Endothelial cell (in vitro differentiated cells): ENCODE data around the gene DISP3. TPM values are rescaled to one million over a fixed set of nuclear protein-coding genes. Genes with fewer than 3 reads are reported as not detected.

ENCODE experiments used
- DNase-seq: peaks from one replicate; pipeline ENCODE4 v3.0.0; 2021; ENCODE audit warnings: low spot score
- H3K27ac Mint-ChIP-seq: one replicate; pipeline ENCODE4 v1.8.0; 2021; ENCODE audit warnings: mixed read lengths, inconsistent platforms; ENCODE audit not compliant: unreplicated experiment
- H3K27me3 Mint-ChIP-seq: one replicate; pipeline ENCODE4 v1.8.0; 2021; ENCODE audit warnings: mild to moderate bottlenecking, moderate library complexity, mixed read lengths, inconsistent platforms; ENCODE audit not compliant: unreplicated experiment
- H3K36me3 Mint-ChIP-seq: one replicate; pipeline ENCODE4 v1.8.0; 2021; ENCODE audit warnings: mild to moderate bottlenecking, low read depth, mixed read lengths, inconsistent platforms; ENCODE audit not compliant: unreplicated experiment
- H3K4me1 Mint-ChIP-seq: one replicate; pipeline ENCODE4 v1.8.0; 2021; ENCODE audit warnings: mild to moderate bottlenecking, mixed read lengths, inconsistent platforms; ENCODE audit not compliant: unreplicated experiment
- H3K4me3 Mint-ChIP-seq: one replicate; pipeline ENCODE4 v1.8.0; 2021; ENCODE audit warnings: mild to moderate bottlenecking, mixed read lengths, inconsistent platforms; ENCODE audit not compliant: unreplicated experiment
- H3K9me3 Mint-ChIP-seq: one replicate; pipeline ENCODE4 v1.8.0; 2021; ENCODE audit warnings: mixed read lengths, inconsistent platforms; ENCODE audit not compliant: unreplicated experiment
- total RNA-seq: library from RNA; stranded (reverse); fragmentation: NEBNext Ultra II Directional; extraction: Animal tissue kit (Norgen Biotek cat#: 25700); gene quantifications from one replicate; pipeline ENCODE4 v1.2.1, GENCODE V29; 2021; ENCODE audit not compliant: unreplicated experiment
- TF ChIP-seq, protein P1 (sequence below): fragments of 200-600 bp; sonication (generic); IDR thresholded peaks from one replicate; pipeline ENCODE4 v1.5.0; 2021; ENCODE audit warnings: antibody characterized with exemption; ENCODE audit not compliant: unreplicated experiment

Gene DISP3
- total RNA-seq, 1 donor from 2014 or later: 1.6 TPM

DNA sequence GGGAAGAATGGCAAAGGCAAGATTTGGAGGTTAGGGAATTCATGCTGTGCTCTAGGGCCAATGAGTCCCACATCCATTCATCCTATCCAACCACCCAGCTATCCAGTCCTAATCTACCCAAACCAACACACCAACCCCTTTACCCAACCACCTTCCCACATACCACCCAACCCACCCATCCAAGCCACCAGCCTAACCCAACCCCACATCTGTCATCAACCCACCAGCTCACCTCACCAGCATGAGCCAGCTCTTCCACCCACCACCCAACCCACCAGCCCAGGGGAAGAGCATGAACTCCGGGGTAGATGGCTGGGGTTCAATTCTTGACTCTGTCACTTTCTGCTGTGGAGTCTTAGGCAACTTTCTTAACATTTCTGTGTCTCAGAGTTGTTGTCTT lies 35.9 kb upstream of the DISP3 start:
- no peaks in the 10 kb centered on the region for H3K9me3 Mint-ChIP-seq
- DNase-seq: no peak

DNA sequence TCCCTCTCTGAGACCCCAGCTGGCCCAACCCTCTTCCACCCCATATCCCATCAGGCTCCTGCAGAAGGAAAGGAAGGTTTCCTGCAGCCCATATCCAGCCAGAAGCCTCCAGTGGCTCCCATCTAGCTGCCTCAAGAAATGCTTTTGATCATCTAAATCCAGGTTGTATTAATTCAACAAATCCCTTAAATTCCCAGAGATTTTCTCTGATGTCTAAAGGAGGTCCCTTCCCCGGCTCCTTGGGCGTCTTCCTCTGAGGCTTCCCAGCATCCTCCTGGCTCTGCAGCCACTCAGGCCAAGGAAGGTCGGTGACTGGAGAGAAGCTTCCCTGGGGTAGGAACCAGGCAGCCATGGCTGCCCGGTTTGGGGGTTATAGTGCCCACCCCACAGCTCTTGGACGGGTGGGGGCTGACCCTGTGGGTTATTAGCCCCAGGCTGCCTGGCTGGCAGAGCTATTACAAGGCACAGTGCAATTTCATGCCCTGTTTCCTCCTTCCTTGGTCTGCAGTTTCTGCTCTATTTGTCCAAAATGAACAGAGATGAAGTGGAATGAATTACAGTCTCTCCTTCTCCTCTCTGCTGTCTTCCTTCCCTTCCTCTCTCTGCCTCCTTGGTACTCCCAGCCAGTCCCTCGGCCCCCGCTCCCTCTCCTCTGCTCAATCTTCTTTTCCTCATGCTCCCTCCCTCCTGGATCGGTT lies 34.8 kb upstream of the DISP3 start:
- Mint-ChIP-seq H3K27ac (no peak overlapping the region), H3K9me3 (no peaks in the 10 kb centered on the region), H3K4me3 (no peak overlapping the region)

More for the DNA sequence above, 35.9 kb upstream of the DISP3 start:
- Mint-ChIP-seq H3K4me3 (no peak overlapping the region), H3K4me1 (peaks cover 2% of the 10 kb centered on the region), H3K27ac (no peak overlapping the region), H3K36me3 (no peaks in the 10 kb centered on the region), H3K27me3 (peaks cover 4% of the 10 kb centered on the region)
- TF ChIP-seq, protein P1, sequence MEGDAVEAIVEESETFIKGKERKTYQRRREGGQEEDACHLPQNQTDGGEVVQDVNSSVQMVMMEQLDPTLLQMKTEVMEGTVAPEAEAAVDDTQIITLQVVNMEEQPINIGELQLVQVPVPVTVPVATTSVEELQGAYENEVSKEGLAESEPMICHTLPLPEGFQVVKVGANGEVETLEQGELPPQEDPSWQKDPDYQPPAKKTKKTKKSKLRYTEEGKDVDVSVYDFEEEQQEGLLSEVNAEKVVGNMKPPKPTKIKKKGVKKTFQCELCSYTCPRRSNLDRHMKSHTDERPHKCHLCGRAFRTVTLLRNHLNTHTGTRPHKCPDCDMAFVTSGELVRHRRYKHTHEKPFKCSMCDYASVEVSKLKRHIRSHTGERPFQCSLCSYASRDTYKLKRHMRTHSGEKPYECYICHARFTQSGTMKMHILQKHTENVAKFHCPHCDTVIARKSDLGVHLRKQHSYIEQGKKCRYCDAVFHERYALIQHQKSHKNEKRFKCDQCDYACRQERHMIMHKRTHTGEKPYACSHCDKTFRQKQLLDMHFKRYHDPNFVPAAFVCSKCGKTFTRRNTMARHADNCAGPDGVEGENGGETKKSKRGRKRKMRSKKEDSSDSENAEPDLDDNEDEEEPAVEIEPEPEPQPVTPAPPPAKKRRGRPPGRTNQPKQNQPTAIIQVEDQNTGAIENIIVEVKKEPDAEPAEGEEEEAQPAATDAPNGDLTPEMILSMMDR: no peak

DNA sequence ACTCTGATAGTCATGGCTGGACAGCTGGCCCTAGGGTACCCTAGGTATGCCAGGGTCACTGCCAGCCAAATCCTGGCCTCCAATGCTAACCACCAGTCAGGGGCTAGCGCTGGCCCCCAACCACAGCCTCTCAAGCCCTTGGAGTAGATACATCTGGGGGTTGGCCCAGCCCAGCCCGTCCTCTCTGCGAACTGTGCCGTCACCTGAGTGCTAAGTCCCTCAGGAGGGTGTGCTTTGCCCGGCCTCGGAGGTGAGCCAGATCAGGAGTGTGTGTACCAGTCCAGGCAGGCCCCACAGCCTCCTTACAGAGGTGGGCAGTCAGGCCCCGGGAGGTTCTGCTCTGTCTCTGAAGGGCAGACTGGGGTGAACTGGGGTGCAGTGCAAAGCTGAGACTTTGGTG lies 34.0 kb upstream of the DISP3 start:
- H3K4me3 Mint-ChIP-seq: no peak overlapping the region
- H3K4me1 Mint-ChIP-seq: peaks cover 2% of the 10 kb centered on the region
- DNase-seq: no peak
- TF ChIP-seq, protein P1: no peak
- no peak overlapping the region for H3K27ac Mint-ChIP-seq
- H3K9me3 Mint-ChIP-seq: no peaks in the 10 kb centered on the region
- H3K27me3 Mint-ChIP-seq: peaks cover 4% of the 10 kb centered on the region
- H3K36me3 Mint-ChIP-seq: no peaks in the 10 kb centered on the region

More for the DNA sequence above, 34.8 kb upstream of the DISP3 start:
- Mint-ChIP-seq H3K4me1 (peaks cover 2% of the 10 kb centered on the region), H3K36me3 (no peaks in the 10 kb centered on the region), H3K27me3 (peaks cover 4% of the 10 kb centered on the region)
- TF ChIP-seq, protein P1: no peak
- DNase-seq: no peak

DNA sequence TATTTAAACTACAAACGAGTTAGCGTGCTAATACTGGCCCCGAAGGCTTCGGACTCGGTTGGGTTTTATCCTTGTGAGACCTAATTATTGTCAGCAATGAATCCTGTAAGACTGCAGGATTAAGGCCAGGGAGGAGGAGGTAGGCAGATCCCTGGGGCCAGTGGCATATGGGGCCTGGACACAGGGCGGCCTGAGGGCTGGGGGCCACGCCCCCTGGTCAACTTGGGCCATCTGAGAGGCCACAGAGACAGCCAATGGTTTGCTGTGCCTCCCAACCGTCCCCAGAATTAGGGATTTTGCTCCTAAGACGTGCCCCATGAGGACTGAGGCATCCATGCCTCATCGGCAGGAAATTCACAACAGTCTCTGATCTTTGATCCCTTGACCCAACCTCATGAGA lies 31.1 kb upstream of the DISP3 start:
- H3K4me3 Mint-ChIP-seq: no peak overlapping the region
- H3K4me1 Mint-ChIP-seq: no peaks in the 10 kb centered on the region
- no peaks in the 10 kb centered on the region for H3K36me3 Mint-ChIP-seq
- no peaks in the 10 kb centered on the region for H3K9me3 Mint-ChIP-seq
- DNase-seq: no peak
- TF ChIP-seq, protein P1: no peak
- H3K27ac Mint-ChIP-seq: no peak overlapping the region
- H3K27me3 Mint-ChIP-seq: peaks cover 4% of the 10 kb centered on the region

DNA sequence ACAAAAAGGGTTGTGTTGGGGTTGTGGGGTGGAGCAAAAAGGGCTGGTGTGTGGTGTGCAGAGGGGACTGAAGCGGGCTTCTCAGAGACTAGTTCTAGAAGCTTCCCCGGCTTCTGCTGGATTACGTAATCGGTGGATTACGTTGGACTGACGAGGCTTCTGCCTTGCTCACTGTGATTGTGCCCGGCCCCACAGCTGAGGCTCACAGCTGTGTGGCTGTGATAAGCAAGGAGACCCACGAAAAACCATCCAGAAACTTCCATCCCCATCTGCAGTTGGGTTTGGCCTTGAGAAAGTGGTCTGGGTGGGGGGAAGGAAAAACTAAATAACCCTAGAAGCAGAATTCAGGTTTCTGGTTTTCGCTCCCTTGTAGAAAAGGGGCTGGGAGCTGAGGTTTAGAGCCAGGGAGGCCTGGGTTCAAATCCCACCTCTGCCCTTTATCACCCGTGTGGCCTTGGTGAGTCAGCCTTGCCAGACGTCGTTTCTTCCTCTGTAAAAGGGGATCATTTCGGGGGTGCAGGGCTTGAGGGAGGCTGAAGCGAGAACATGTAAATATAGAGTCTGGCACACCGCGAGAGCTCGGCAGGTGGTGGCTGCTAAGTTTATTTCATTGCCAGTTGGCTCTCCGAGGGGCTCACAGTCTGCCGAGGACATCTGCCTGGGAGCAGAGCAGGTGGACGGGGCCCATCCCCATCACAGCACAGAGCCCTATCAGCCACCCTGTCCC lies 30.4 kb upstream of the DISP3 start:
- Mint-ChIP-seq H3K36me3 (no peaks in the 10 kb centered on the region), H3K4me3 (no peak overlapping the region), H3K27ac (no peak overlapping the region), H3K4me1 (no peaks in the 10 kb centered on the region), H3K9me3 (no peaks in the 10 kb centered on the region), H3K27me3 (peaks cover 4% of the 10 kb centered on the region)
- no peak for DNase-seq
- TF ChIP-seq, protein P1: no peak
